Upper lobe of right lung (tissue), 1 donor: ENCODE results near the gene PCDHA6. TPM values are rescaled to one million over a fixed set of nuclear protein-coding genes. Genes with fewer than 3 reads are reported as not detected.

Source experiments
- ATAC-seq: fragments of 200-7000 bp; cut with Tn5 transposase; one replicate; pipeline ENCODE4 v1.9.1; 2020; ENCODE audit warnings: mild to moderate bottlenecking, moderate library complexity
- DNase-seq: peaks from one replicate; pipeline ENCODE4 v3.0.0-alpha.2; 2020
- H3K27ac ChIP-seq: fragments of 200-600 bp; one replicate; pipeline ENCODE4 v1.8.0; 2022
- H3K27me3 ChIP-seq: fragments of 200-600 bp; one replicate; pipeline ENCODE4 v1.8.0; 2022; ENCODE audit warnings: mild to moderate bottlenecking
- H3K36me3 ChIP-seq: fragments of 200-600 bp; one replicate; pipeline ENCODE4 v1.8.0; 2022
- H3K4me1 ChIP-seq: fragments of 200-600 bp; one replicate; pipeline ENCODE4 v1.8.0; 2022
- H3K4me3 ChIP-seq: fragments of 200-600 bp; one replicate; pipeline ENCODE4 v1.8.0; 2022; ENCODE audit warnings: mild to moderate bottlenecking
- H3K9me3 ChIP-seq: fragments of 200-600 bp; one replicate; pipeline ENCODE4 v1.8.0; 2022
- CTCF ChIP-seq: fragments of 200-600 bp; IDR thresholded peaks from one replicate; pipeline ENCODE4 v1.8.0; 2022; ENCODE audit warnings: antibody characterized with exemption
- intact Hi-C: fragments of 100-400 bp; cut with DNase I; formaldehyde crosslinking; loops from one replicate; pipeline ENCODE4 v1.11.0; 2022
- total RNA-seq: library from RNA; stranded (reverse); fragmentation: NEBNext Ultra II Directional; extraction: Animal tissue kit (Norgen Biotek cat#: 25700); gene quantifications from one replicate; pipeline ENCODE4 v1.2.1, GENCODE V29; 2021
- donor health status: DM: no; HTN: yes; CAD: no; lungs with severe emphysema.

PCDHA6 gene
- total RNA-seq, 1 donor from 2014 or later: 0.64 TPM

GRCh38 chr5:140855772-140856674 lies 28.3 kb downstream of the PCDHA6 start, which contains the start of gene PCDHA10:
PCDHA10 (plus strand) TSS chr5:140855897; CDS start chr5:140856049, 152 bp downstream.
- ATAC-seq (no peak), DNase-seq (no peak)
- Histone ChIP-seq H3K27ac (no peak within 1 kb of the TSS), H3K4me1 (no peaks in the 10 kb centered on the region), H3K4me3 (peak within 1 kb of the TSS; percentile 34), H3K27me3 (peaks cover 22% of the 10 kb centered on the region), H3K9me3 (no peaks in the 10 kb centered on the region), H3K36me3 (no peaks in the 10 kb centered on the region)
- TF ChIP-seq CTCF: peak; percentile 31
- intact Hi-C loops: no loop called here

GRCh38 chr5:140857177-140857986 lies 29.6 kb downstream of the PCDHA6 start:
- Histone ChIP-seq H3K9me3 (no peaks in the 10 kb centered on the region), H3K27ac (no peak overlapping the region), H3K4me1 (no peaks in the 10 kb centered on the region), H3K27me3 (peaks cover 22% of the 10 kb centered on the region), H3K36me3 (no peaks in the 10 kb centered on the region), H3K4me3 (no peak overlapping the region)
- intact Hi-C loops: no loop called here
- ATAC-seq: no peak
- no peak for DNase-seq
- no peak for TF ChIP-seq CTCF

GRCh38 chr5:140857987-140858240 lies 30.2 kb downstream of the PCDHA6 start:
- ATAC-seq: no peak

GRCh38 chr5:140862441-140863295 lies 34.9 kb downstream of the PCDHA6 start:
- no peaks in the 10 kb centered on the region for H3K4me1 ChIP-seq
- ATAC-seq: peak; percentile 19
- no peak for TF ChIP-seq CTCF
- no peak overlapping the region for H3K4me3 ChIP-seq
- no peaks in the 10 kb centered on the region for H3K9me3 ChIP-seq
- H3K27ac ChIP-seq: no peak overlapping the region
- DNase-seq: no peak
- no peaks in the 10 kb centered on the region for H3K36me3 ChIP-seq
- H3K27me3 ChIP-seq: peaks cover 15% of the 10 kb centered on the region
- intact Hi-C loops: no loop called here

More at GRCh38 chr5:140857987-140858240, 30.2 kb downstream of the PCDHA6 start:
- no peaks in the 10 kb centered on the region for H3K4me1 ChIP-seq
- H3K36me3 ChIP-seq: no peaks in the 10 kb centered on the region
- H3K4me3 ChIP-seq: no peak overlapping the region
- H3K27ac ChIP-seq: no peak overlapping the region
- no peak for DNase-seq
- no peaks in the 10 kb centered on the region for H3K9me3 ChIP-seq
- peaks cover 22% of the 10 kb centered on the region for H3K27me3 ChIP-seq
- intact Hi-C loops: no loop called here
- TF ChIP-seq CTCF: no peak
